PC-3 (cell line): Measurements from ENCODE around the gene SH3TC1. TPM values are rescaled to one million over a fixed set of nuclear protein-coding genes. Genes with fewer than 3 reads are reported as not detected.

Experiments
- ATAC-seq: fragments of 200-7000 bp; cut with Tn5 transposase; 2 replicates; pipeline ENCODE4 v1.9.1; 2020; ENCODE audit warnings: mild to moderate bottlenecking, moderate library complexity
- BruUV-seq: library from RNA; stranded (reverse); fragments of 400-500 nt; replicated peaks from 2 replicates; lab custom pipeline; 2021; lab: Mats Ljungman, UMichigan
- CTCF ChIA-PET: fragments of 300-600 bp; sonication (Branson Sonifier 250); formaldehyde crosslinking; loops from one replicate; lab custom pipeline; 2022; ENCODE audit warnings: antibody characterized with exemption; lab: Charles Lee
- POLR2A ChIA-PET: fragments of 300-600 bp; sonication (Branson Sonifier 250); formaldehyde crosslinking; loops from one replicate; lab custom pipeline; 2022; ENCODE audit warnings: antibody characterized with exemption; ENCODE audit not compliant: unreplicated experiment; lab: Charles Lee
- DNase-seq: peaks from one replicate; pipeline ENCODE4 v3.0.0-alpha.2; 2015
- H2AFZ ChIP-seq: fragments of 300-600 bp; sonication (generic); 2 replicates; pipeline ENCODE4 v1.6.0; 2016; ENCODE audit warnings: antibody characterized with exemption, low read length
- H3F3A ChIP-seq: fragments of 300-600 bp; sonication (generic); one replicate; pipeline ENCODE4 v1.6.0; 2017; ENCODE audit warnings: antibody characterized with exemption, low read length, control low read depth, mild to moderate bottlenecking; ENCODE audit not compliant: unreplicated experiment
- H3K27ac ChIP-seq: fragments of 300-600 bp; sonication (generic); 2 replicates; pipeline ENCODE4 v1.5.1; 2016; ENCODE audit warnings: mild to moderate bottlenecking, low read length
- H3K27me3 ChIP-seq: fragments of 300-600 bp; sonication (generic); 2 replicates; pipeline ENCODE4 v1.6.1; 2016; ENCODE audit warnings: low read length, mixed read lengths
- H3K36me3 ChIP-seq: fragments of 300-600 bp; sonication (generic); 2 replicates; pipeline ENCODE4 v1.6.1; 2016; ENCODE audit warnings: low read depth, mixed run types, low read length, mixed read lengths
- H3K4me1 ChIP-seq: fragments of 300-600 bp; sonication (generic); 2 replicates; pipeline ENCODE4 v1.5.1; 2016; ENCODE audit warnings: low read length; ENCODE audit not compliant: insufficient read depth
- H3K4me2 ChIP-seq: fragments of 300-600 bp; sonication (generic); 2 replicates; pipeline ENCODE4 v1.6.0; 2016; ENCODE audit warnings: low read length
- H3K4me3 ChIP-seq: fragments of 300-600 bp; sonication (generic); 2 replicates; pipeline ENCODE4 v1.5.1; 2016; ENCODE audit warnings: mild to moderate bottlenecking, low read length, mixed read lengths
- H3K79me2 ChIP-seq: fragments of 300-600 bp; sonication (generic); 2 replicates; pipeline ENCODE4 v1.6.1; 2017; ENCODE audit warnings: low read length, mixed read lengths
- H3K9ac ChIP-seq: fragments of 300-600 bp; sonication (generic); 2 replicates; pipeline ENCODE4 v1.6.0; 2016; ENCODE audit warnings: mild to moderate bottlenecking, low read length
- H3K9me2 ChIP-seq: fragments of 300-600 bp; sonication (generic); replicated peaks from 2 replicates; pipeline ENCODE4 v1.6.1; 2016; ENCODE audit warnings: mixed run types, low read length, mixed read lengths
- H3K9me3 ChIP-seq: fragments of 300-600 bp; sonication (generic); 2 replicates; pipeline ENCODE4 v1.6.1; 2016; ENCODE audit warnings: low read length, mixed read lengths
- H4K20me1 ChIP-seq: fragments of 300-600 bp; sonication (generic); 2 replicates; pipeline ENCODE4 v1.6.1; 2016; ENCODE audit warnings: low read length, mixed read lengths
- EZH2 ChIP-seq: fragments of 300-600 bp; sonication (generic); IDR thresholded peaks from one replicate; pipeline ENCODE4 v1.6.1; 2017; ENCODE audit warnings: antibody characterized with exemption, mild to moderate bottlenecking, low read length; ENCODE audit not compliant: unreplicated experiment
- EZH2phosphoT487 ChIP-seq: fragments of 300-600 bp; sonication (generic); IDR thresholded peaks from 2 replicates; pipeline ENCODE4 v1.6.1; 2018; ENCODE audit warnings: mild to moderate bottlenecking, antibody characterized with exemption, low read length, borderline replicate concordance
- intact Hi-C: fragments of 100-400 bp; cut with micrococcal nuclease; formaldehyde crosslinking; loops from 2 replicates; pipeline ENCODE4 v1.9.0; 2023
- total RNA-seq: library from RNA; depleted of rRNA; stranded (reverse); fragments of >200 nt; gene quantifications from 2 replicates; pipeline ENCODE4 v1.2.3, GENCODE V29; 2014
- TF ChIP-seq, protein P1 (sequence below): fragments of 300-600 bp; sonication (generic); conservative IDR thresholded peaks from 2 replicates; pipeline ENCODE4 v1.5.1; 2017; ENCODE audit warnings: antibody characterized with exemption, low read depth, mild to moderate bottlenecking, low read length

Gene SH3TC1
- total RNA-seq, 1 experiment from 2014 or later = 23.1 TPM

GRCh38 chr4:8241895-8242696, 43.0 kb downstream of the SH3TC1 start:
- H2AFZ ChIP-seq = no peak overlapping the region; the same call in 1 of the 2 replicates
- H4K20me1 ChIP-seq = no peaks in the 10 kb centered on the region
- H3K27ac ChIP-seq = no peak overlapping the region
- H3K9ac ChIP-seq = 0 out of 2 replicates have a peak overlapping the region, but pooled peaks have one; percentile 17
- H3K9me2 ChIP-seq = no peaks in the 10 kb centered on the region
- H3K9me3 ChIP-seq = no peaks in the 10 kb centered on the region
- no peaks in the 10 kb centered on the region for H3K36me3 ChIP-seq
- ATAC-seq = peak; percentile 93
- H3K4me1 ChIP-seq = peaks cover 8% of the 10 kb centered on the region
- no peak overlapping the region for H3K4me2 ChIP-seq
- intact Hi-C loops = loop anchor here (1.0 kb wide), 1 partner anchor 161 kb away; no protein-coding TSS in a partner anchor
- peak; percentile 75 for DNase-seq
- H3K27me3 ChIP-seq = no peaks in the 10 kb centered on the region
- ChIA-PET POLR2A (no interaction called here), CTCF (interaction anchor here (0.6 to 1.0 kb wide), 3 partner anchors 16 to 168 kb away, joined by 3 to 6 read pairs (median 4); no protein-coding TSS in a partner anchor)
- no peaks in the 10 kb centered on the region for H3F3A ChIP-seq
- no peak for TF ChIP-seq EZH2
- TF ChIP-seq, protein P1, sequence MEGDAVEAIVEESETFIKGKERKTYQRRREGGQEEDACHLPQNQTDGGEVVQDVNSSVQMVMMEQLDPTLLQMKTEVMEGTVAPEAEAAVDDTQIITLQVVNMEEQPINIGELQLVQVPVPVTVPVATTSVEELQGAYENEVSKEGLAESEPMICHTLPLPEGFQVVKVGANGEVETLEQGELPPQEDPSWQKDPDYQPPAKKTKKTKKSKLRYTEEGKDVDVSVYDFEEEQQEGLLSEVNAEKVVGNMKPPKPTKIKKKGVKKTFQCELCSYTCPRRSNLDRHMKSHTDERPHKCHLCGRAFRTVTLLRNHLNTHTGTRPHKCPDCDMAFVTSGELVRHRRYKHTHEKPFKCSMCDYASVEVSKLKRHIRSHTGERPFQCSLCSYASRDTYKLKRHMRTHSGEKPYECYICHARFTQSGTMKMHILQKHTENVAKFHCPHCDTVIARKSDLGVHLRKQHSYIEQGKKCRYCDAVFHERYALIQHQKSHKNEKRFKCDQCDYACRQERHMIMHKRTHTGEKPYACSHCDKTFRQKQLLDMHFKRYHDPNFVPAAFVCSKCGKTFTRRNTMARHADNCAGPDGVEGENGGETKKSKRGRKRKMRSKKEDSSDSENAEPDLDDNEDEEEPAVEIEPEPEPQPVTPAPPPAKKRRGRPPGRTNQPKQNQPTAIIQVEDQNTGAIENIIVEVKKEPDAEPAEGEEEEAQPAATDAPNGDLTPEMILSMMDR = peak; percentile 89
- no peak overlapping the region for H3K4me3 ChIP-seq
- no TSS peak for BruUV-seq
- H3K79me2 ChIP-seq = no peaks in the 10 kb centered on the region

DNA sequence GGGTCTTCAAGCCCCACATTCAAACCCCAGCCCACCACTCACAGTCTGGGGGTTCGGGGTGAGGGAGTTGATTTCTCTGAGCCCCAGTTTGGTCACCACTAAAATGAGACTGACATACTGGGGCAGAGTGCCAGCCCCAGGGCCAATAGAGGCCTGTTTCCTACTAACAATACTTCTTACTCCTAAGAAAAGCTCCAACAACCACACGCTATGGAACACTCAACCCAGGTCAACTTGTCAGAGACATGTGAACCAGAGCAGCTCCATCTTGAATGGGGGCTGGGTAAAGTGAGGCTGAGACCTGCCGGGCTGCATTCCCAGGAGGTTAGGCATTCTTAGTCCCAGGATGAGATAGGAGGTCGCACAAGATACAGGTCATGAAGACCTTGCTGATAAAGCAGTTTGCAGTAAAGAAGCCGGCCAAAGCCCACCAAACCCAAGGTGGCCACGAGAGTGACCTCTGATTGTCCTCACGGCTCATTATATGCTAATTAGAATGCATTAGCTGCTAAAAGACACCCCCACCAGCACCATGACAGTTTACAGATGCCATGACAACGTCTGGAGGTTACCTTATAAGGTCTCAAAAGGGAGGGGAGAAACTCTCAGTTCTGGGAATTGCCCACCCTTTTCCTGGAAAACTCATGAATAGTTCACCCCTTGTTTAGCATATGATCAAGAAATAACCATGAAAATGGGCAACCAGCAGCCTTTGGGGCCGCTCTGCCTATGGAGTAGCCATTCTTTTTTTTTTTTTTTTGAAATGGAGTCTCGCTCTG, 43.9 kb downstream of the SH3TC1 start:
- Histone ChIP-seq H3K9ac (no peak overlapping the region), H3F3A (no peaks in the 10 kb centered on the region), H3K4me3 (no peak overlapping the region), H2AFZ (no peak overlapping the region; the same call in 1 of the 2 replicates), H3K79me2 (no peaks in the 10 kb centered on the region), H3K9me3 (no peaks in the 10 kb centered on the region), H3K36me3 (no peaks in the 10 kb centered on the region), H4K20me1 (no peaks in the 10 kb centered on the region), H3K4me2 (no peak overlapping the region), H3K27ac (no peak overlapping the region), H3K27me3 (no peaks in the 10 kb centered on the region), H3K9me2 (no peaks in the 10 kb centered on the region), H3K4me1 (peaks cover 16% of the 10 kb centered on the region)
- ChIA-PET POLR2A (no interaction called here), CTCF (interaction anchor here (0.6 to 1.0 kb wide), 3 partner anchors 15 to 167 kb away, joined by 3 to 6 read pairs (median 4); no protein-coding TSS in a partner anchor)
- no TSS peak for BruUV-seq
- intact Hi-C loops = loop anchor here (1.0 kb wide), 1 partner anchor 160 kb away; no protein-coding TSS in a partner anchor
- DNase-seq = no peak
- no peak for TF ChIP-seq EZH2
- TF ChIP-seq EZH2phosphoT487 = no peak
- TF ChIP-seq, protein P1 = no peak
- ATAC-seq = no peak
